Measurements from ENCODE around the gene TPRG1.

The TPRG1 gene

DNA sequence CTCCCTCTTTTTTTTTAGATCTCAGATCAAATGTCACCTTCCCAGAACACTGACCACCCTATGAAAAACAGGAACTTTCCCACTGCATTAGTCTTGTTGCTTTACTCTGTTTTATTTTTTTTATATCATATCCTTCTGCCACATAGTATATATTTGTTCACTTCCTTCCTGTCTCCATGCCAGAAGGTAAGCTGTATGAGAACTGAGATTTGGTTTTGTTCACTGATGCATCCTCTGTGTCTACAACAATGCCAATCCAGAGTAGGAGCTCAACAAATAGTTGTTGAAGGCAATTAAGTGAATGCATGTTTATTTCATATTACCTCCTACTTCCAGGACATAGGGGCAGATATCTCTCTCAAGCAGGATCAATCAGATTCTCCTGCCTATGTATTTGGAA is 114.4 kb downstream of the TPRG1 start:
- no peak for DNase-seq

DNA sequence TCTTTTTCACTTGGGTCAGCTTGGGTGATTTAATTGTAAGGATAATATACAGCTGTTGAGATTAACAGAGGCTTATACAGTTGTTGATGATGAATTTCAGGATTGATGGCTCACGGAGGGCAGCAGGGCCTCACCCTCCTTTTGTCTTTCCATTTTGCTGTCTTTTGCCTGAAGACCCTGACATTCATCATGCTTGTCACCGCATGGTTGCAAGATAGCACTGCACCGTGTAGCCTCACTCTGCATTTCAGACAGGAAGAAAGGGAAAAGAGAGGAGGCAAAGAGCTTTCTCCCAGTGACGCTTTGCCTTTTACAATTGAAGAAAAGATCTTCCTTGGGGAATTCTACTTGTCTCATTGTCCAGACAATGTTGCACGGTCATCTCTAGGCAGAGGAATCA is 115.1 kb downstream of the TPRG1 start:
- DNase-seq: no peak

DNA sequence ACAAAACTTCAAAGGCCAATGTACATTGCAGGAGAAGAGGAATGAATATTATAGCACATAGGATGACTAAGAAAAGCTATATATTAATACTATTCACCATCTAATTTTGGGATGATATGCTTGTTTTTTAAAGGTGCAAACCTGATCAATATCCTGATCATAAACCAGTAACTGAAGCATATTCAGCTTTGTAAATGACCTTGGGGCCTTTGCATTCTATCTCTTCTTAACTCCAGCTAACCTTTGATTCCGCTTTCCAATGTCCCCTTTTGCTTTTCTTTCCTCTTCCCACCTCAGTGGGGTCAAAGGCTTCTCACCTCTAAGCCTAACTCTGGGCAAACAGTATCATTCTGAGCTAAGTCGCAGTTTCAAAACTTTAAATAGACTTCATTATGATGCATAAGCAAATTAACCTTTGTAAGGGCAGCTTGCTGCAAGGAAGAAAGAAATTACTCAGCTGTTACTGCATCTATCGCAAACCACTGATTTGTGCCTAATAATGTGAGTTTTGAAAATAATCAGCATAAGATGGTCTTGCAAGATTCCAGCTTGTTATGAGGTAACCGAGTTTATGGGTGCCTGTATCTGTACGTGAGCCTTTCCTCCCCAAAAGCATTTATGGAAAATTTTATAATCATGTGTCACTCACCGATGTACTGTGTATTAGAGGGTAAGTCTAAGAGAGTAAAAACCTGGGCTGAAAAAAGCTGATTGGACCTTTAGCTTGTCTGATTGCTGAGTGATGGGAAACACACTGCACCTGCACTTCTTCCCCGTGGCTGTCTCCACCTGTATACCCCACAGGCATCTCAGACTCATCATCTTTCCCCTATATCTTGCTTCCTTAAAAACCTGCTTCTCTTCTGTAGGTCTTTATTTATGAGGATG is 116.8 kb downstream of the TPRG1 start:
- no peak for DNase-seq

DNA sequence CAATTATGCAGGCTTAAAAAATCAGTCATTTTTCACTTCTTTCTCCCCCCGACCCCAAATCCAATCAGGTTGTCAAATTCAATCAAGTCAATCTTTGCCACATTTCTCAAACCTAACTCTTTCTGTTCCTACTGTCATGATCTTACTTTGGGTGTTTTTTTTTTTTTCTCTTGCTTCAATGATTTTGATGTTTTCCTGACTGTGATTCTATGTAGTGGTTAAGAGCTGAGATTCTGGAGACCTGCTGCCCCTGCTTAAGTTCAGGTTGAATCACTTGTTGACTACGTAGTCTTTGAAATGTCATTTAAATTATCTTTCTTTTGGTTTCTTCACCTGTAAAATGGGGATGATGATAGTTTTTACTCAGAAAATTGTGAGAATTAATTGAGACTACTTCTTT is 117.5 kb downstream of the TPRG1 start:
- DNase-seq: no peak

DNA sequence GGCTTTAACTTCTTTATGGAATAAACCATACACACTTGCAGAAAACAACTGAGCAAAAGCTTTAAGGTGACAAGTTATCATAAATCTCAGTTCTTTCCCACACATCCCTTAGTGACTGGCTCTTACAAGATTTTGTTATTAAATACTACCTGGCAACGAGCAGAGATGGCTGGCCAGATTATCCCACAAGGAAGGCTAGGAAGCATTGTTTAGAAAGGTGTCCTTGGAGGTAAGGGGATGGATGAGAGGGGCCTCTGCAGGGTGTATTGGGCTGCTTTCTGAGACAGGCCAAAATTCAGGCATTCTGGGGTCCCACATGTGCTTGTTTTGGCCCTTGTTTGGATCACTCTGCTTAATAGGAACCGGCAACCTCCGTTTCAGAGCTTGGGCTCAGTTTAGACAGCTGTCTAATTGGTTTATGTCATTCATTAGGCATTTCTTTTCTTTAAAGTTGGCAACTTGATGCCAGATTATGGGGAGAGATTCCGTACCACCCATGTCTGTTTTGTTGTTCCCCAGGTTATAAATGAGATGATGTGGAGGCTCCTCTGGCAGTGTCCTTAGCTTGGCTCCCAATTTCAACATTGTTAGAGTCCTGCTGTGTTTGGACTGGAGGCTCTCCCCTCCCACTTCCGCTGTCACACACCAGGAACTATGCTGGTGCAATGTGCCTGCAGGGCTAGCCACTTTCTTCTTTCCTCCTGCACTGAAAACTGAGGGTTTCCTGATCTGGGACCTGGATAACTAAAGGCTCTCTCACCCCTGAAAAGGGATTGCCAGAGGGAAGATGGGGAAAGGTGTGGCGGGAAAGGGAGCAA is 121.1 kb downstream of the TPRG1 start:
- DNase-seq: no peak

DNA sequence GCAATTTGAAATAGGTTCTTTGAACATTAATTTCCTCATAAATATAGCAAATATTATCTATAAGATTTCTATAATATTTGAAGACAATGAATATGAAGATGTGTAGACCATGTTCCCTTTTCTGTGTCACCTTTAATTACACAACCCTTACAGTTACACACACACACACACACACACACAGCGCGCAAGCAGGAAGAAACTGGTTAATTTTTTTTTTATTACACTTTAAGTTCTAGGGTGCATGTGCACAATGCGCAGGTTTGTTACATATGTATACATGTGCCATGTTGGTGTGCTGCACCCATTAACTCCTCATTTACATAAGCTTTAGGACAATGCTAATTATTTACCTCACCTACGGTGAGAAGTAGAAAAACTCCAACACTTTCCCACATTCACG is 122.9 kb downstream of the TPRG1 start:
- no peak for DNase-seq

DNA sequence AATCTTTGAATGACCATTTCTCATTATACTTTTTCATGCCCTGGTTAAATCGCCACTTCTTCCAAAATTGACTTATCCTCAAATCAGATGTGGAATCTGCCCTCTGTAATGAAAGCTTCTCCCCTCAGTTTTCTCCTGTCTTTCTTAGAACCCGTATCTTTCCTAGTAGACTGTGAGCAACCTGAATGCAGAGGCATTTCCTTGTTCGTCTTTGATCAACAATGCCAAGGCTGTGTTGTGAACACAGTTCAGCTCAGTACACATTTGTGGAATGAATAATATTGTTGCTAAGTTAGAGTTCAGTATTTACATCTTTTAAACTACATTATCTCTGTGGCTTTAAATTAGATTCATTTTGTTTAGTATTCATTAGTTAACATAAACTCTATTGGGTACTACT is 123.3 kb downstream of the TPRG1 start:
- DNase-seq: no peak

DNA sequence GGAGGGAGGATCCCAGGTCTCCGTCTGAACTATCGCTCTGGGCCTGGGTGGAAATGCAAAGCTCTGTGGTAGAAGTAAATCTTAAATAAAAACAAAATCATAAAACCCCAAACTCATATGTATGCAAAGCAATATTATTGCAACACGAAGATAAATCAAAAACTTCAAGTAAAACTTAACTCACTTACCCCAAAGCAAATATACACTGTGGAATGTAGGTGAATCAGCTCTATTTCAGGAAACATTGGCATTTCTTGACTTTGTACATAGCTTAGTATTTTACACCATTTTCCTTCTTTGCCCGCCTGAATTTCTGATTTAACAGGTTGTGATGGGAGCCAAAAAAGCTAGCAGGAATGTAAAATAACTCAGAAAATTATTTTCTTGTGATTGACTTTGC is 126.2 kb downstream of the TPRG1 start:
- no peak for DNase-seq

DNA sequence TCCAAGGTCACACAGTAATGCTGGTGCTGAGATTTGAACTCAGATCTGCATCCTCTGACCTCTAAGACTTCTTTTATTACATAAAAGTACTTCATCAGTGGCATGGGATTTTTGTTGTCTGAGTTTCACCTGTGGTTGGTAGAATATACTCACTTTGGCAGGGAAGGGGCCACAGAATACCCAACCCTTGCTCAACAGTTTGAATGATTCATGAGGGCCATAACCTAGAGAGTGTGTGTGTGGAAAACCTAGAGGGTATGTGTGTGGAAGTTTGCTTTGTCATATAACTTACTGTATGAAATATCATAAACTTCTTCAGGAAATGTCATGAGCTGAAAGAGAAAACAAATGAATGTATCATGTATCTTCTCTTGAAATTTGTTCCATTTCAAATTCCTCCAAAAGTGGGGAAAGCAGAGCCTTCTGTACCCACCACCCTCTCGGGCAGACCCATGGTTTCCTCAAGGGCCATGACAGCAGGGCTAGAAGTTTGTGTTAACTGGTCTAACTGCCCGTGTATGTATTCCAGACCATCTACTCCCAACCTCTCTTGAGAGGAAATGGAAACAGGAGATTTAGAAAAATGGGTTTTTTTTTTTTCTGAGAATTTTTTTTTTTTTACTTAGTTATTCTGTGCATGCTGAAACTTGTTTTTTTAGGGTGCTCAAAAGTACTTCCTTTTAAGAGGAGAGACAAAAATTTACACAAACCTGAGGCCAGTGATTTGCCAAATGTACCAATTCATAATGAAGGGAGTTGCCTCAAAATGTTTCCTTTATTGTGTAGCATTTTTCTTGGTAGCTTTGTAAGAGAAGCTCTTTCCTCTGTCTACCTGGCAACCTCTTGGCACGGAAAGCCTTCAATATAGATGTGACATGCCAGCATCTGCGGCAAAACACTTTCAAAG is 127.0 kb downstream of the TPRG1 start:
- DNase-seq: no peak

DNA sequence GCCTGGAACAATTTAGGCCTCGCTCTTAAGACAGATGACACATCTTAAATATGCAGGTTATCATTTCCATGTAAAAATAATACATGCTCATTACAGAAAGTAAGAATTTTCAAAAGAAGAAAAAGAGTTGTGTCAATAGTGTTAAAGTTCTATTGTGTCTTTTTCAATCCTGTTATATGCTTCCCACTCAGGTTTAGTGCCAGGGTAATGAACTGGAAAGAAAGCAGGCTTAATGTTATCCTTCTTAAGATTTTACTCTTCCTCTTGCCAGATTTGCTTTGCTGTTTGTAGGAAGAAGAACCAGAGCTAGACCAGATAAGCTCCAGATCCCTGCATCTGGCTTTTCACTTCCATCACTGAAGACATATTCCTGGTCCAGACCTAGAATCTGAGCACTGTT is 128.6 kb downstream of the TPRG1 start:
- DNase-seq: no peak

DNA sequence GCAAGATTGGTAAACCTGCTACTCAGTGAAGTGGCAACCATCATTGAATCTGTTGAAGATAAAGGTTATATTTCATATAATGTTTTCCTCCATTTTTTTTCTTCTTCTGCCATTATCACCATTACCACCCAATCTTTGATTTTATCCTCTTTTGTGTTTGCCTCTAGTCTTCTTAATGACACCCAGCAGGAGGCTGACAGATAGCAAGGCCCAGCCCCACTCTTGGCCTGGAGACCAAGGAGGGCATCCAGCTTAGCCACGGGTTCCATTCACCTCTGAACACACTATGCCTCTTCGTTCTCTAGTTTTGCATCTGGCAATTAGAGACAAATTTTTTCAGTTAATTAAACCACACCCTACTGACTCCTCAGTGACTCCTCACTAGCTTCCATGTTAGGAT is 129.7 kb downstream of the TPRG1 start:
- DNase-seq: no peak

DNA sequence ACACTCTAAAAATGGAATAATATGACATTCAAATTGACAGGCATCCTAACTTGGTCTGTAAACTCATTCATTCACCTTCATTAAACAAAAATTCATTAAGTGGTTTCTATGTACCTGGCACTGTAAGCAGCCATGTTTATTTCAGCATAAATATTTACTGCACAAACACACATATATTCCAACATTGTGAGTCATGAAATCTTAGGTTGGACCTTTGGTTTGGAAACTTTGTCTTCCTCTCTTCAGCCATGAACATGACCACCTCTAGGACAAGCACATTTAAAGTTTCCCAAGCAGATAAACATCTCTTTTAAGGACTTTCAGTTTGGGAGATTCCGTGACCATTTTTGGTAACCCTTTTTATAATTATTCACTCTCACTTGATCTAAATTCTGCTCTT is 131.8 kb downstream of the TPRG1 start:
- no peak for DNase-seq

DNA sequence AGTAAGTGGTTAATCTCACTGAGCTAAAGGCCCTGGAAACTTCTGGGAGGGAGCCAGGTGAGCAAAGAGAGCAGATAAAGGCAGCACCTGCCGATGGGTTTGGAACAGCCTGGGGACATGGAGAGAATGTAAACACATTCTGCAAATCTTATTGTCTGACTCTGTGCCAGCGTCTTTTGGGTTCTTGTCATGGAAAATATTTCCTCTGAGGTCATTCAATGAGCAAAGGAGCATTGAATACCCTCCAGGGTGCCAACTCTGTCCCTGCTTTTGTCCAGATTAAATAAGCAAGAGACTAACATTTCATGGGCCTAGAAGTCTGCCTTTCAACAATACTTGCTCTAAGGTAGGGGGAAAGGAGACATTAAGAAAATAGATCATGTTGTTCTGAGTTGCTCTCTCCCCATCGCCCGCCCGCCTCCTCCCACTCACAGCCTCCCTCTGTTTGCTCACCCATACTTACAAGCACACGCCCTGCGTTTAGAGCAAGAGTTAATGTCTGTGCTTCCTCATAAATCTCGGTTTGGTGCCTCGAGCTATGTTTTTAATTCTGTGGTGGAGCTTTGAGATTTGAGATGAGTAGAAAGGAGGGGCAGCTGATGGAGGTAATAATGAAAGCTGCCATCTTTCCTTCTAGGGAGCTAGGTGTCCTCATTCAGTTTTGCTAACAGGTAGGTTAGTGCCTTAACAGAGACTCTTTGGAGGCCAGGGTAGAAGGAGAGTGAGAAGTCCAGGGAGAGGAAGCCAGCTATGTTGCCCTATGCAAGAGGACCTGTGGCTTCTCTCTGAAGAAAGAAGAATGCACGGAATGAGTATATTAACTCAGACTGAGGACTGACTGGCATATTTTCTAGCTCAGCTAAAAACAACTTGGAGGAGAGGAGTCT is 132.9 kb downstream of the TPRG1 start:
- DNase-seq: peak; percentile 18

DNA sequence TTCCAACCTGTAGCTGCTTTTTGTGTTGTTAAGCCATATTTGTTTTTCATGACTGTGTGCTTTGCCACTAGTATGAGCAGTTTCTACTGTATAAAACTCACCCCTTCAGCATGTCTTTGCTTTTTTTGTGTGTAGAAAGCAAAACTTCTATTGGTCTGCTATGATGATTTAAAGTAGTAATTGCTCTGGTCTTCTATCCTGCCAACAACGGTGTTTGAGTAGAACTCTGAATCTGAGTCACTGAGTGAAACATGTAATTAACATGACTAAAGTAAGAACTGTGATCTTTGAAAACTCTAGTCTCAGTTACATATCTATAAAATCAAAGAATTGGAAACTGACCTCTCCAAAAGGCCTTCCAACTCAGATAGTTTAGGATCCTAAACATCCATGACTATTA is 133.6 kb downstream of the TPRG1 start:
- DNase-seq: no peak

DNA sequence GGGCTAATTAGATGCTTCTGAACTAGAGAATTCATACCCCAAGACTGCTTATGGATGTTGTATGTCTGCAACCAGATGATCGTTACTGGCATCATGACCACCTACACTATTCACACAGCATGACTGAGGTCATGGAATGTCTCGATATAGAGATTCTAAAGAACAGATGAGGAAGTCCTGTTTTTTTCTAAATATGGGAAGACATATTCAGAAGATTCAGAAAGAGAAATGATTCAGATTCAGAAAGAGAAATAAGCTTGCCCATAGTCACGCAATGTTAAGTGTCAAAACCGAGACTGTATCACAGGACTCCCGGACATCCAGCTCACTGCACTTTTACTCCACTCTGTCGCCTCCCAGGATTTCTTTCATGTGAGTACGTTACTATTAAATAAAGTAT is 136.2 kb downstream of the TPRG1 start:
- DNase-seq: no peak

DNA sequence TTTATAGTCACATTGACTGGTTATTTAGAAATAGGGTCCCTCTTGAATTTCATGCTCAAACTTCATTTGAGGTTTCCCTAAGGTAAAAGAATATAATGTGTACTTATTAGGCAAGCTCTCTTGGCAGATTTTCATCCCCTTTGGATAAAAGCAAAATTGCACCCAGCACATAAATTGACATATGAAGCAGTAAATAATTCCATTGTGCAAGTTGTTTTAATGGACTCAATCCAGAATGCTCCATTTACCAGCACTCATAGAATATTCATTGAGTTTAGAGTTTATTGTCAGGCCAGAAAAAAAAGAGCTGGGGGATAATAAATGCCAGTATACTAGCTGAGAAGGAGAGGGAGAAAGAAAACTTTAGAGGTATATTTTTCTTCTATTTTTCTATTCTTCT is 136.8 kb downstream of the TPRG1 start:
- DNase-seq: no peak

DNA sequence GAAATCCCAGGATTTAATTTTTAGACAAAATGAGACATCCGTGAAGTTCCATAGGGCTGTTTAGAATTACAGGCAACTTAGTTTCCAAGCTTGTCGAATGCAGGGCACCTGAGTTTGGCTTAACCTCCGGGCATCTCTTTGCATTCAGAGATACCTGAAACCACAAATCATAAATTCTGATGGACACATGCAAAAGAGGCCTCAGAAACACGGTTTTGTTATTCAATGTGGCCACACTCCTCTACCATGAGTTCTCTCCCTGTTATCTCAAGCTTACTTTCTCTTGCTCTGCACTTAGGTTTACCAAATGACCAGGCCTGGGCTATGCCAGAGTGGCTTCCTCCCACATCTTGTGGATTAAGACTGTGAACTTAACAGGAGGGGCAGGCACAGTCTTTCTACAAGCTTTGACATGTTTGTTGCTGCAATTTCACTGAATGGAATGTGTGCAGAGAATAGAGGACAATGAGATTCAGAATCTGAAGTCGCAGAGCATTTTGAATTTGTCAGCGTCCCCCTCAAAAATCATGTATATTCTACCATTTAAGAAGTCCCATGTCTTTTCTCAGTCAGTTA is 137.7 kb downstream of the TPRG1 start:
- DNase-seq: no peak

DNA sequence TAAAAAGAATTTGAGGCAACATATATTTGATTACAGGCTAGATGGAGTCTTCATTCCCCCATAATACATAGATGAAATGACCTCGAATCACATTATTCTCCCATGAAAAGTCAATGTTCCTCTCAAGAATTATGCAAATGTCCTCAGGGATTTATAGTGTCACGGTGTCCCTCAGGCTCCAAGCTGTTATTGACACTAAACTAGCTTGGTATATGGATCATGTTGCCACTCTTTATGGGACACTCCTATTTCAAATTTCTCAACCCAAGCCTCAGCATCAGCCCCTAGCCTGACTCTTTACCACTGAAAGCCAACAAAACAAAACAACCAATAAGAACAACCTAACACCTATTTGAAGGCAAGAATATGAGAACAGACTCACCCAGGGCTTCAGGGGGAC is 139.8 kb downstream of the TPRG1 start:
- no peak for DNase-seq

DNA sequence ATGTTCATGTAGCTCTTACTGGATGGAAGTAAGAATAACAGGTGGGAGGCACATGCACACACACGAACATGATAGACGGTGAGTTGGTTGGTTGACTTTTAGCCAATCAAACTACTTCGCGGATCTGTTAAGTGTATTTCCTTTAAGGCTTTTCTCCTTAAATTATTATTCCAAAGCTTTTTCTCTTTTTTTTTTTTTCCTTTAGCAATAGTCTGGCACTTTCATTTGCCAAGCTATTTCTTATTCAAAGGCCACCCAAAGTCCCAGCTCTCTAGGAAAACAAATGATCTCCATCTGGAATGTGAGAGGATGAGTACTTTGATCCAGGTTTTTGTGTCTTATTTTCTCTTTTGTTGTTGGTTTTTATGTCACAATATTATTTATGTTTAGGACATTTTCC is 141.1 kb downstream of the TPRG1 start:
- DNase-seq: no peak

DNA sequence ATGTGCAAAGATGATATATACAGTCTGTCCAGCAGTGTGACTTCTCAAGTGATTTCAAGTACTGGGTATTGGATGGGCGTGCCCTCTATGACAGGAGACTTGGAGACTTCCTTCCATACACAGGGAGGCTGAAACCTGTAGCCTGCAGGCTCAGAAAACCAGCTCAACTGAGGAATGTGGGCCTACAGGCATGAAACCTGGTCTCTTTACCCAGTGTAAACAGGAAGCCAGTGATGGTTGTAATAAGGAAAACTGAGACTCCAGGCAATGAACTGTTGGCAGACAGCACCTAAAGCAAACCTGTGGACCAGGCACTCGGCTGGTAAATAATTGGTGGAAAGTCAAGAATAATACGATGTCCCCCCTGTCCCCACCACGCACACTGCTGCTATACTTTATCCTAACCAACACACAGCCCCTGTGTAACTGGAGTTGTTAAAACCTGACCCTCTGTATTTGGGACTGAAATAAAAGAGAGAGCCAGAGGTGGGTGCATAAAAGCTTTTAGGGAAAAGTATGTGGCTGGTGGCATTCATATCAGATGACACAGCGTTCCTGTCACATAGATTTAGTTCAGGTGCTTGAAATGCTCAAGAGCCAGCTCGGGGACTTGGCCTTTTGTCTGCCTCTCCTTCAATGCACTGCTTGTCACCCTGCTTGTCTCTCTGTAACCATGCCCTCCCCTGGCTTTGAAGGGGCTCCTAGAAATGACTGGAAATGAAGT is 144.7 kb downstream of the TPRG1 start:
- no peak for DNase-seq

DNA sequence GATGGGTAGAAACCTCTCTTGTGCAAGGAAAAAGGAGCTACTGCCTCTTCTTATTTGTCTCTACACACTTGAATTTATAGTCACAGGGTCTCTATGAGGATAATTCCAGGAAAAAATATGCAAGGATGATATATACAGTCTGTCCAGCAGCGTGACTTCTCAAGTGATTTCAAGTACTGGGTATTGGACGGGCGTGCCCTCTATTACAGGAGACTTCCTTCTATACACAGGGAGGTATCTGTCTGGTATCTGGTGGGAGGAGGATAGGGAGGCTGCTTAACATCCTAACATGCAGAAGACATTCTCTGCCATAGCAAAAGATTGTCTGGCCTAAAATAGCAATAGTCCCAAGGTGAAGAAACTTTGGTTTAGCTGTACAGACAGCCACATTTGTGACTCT is 146.1 kb downstream of the TPRG1 start:
- no peak for DNase-seq

Measured in activated naive CD4-positive, alpha-beta T cell treated with anti-CD3 and anti-CD28 coated beads, Interleukin-2, amount 50 U/mL, for 16 hours (primary cell).